Stimulated activated CD8-positive, alpha-beta memory T cell treated with anti-CD3 and anti-CD28 coated beads, Interleukin-4, amount 100 ng/mL, for 24 hours (primary cell): ENCODE results near the gene SPACA4.
"Not testable (repeated sequence)": the region's sequence is repeated elsewhere in the genome, so short reads cannot be mapped to it uniquely, and the experiment has no call there.

ENCODE experiments used
- DNase-seq: peaks from one replicate; pipeline ENCODE4 v3.0.0-alpha.2; 2020; ENCODE audit warnings: low read depth

SPACA4 gene, protein sequence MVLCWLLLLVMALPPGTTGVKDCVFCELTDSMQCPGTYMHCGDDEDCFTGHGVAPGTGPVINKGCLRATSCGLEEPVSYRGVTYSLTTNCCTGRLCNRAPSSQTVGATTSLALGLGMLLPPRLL

DNA sequence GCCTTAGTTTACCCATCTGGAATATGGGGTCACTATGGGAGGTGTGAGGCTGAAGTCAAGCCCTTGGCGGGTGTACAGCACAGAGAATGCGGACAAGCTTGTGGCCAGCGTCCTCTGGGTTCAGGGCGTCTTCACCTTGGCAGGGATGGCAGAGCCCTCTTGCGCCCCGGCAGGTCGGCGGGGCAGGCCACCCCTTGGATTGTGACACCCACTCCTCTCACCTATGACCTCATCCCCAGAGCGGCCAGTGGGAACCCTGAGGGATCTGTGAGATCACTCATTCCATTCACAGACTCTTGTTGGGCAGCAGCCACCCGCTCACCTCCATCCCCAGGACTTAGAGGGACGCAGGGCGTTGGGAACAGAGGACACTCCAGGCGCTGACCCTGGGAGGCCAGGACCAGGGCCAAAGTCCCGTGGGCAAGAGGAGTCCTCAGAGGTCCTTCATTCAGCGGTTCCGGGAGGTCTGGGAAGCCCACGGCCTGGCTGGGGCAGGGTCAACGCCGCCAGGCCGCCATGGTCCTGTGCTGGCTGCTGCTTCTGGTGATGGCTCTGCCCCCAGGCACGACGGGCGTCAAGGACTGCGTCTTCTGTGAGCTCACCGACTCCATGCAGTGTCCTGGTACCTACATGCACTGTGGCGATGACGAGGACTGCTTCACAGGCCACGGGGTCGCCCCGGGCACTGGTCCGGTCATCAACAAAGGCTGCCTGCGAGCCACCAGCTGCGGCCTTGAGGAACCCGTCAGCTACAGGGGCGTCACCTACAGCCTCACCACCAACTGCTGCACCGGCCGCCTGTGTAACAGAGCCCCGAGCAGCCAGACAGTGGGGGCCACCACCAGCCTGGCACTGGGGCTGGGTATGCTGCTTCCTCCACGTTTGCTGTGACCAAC, at the start of gene SPACA4:
Gene SPACA4, plus strand, starts transcription at position 280 of the 896 bp plus-strand sequence. Its CDS starts 237 bp downstream, at position 517.
- DNase-seq = no peak

DNA sequence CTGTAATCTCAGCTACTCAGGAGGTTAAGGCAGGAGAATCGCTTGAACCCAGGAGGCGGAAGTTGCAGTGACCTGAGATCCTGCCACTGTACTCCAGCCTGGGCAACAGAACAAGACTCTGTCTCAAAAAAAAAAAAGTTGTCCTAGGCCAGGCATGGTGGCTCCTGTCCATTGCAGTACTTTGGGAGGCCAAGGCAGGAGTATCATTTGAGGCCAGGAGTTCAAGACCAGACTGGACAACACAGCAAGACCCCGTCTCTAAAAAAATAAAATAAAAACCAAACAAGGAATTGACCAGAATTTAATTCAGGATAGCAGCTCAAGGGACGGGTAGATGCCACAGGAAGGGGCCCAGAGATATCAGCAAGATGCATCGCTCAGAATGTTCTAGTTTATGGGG, 49.7 kb upstream of the SPACA4 start:
- no peak for DNase-seq

DNA sequence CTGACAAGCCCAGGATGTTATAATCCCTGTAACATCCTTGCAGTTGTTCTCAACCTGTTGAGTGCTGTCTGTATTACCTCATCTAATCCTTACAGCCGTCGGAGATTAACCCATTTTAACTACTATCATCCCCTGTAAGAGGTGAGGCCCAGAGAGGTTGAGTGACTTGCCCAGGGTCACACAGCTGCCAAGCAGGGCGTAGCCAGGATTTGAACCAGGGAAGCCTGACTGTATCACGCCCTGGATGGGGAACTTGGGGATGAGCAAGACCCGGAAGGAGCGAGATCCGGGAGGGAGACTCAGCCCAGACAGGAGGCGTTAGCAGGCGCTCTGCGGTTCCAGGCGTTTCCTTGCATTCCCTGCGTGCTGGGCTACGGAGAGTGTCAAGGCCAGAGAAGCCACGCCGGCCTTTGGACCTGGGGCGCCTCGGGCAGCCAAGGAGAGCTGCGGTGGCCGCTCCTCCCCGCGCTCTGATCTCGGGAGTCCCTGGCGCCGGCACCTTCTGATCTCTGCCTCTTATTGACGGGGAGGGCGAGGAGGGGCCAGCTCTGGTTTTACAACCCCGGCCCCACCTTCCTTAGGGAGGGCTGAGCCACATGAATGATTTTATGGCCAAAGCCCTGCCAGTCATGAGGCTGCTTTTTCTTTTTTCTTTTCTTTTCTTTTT, 48.4 kb upstream of the SPACA4 start:
- no peak for DNase-seq

DNA sequence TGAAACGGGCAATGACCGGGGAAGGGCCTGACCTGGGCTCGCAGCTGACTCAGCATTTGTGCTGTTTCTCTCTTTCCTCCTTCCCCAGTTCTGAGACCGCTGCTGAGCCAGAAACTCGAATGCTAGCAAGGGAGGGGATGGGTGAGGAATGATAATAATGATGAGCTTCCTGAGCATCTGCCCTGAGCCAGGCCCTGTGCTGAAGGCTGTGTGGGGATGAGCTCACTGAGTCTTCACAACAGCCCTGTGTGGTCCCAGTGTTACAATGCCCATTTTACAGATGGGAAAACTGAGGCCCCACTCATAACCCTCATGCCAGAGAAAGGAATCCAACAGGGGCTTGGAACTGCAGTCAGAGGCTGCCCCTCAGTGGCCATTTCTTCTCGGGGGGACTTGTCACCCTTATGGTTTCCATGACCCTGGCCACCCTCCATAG, 46.4 kb upstream of the SPACA4 start:
- DNase-seq = no peak

DNA sequence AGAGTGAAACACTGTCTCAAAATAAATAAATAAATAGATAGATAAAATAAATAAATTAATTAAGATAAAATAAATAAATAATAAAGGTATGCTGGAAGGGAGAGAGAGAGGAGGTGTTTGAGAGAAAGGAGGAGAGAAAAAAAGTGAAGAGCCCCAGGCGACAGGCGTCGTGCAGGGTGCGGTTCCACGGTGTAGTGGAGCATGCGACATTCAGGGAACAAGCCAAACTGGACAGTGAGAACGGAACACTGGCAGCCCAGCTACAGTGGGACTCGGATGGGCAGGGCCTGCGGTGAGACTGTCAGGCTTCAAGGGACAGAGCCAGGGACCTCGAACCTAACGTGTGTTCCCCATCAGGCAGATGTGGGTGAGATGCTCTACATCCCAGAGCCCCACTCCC, 45.1 kb upstream of the SPACA4 start:
- DNase-seq = no peak

DNA sequence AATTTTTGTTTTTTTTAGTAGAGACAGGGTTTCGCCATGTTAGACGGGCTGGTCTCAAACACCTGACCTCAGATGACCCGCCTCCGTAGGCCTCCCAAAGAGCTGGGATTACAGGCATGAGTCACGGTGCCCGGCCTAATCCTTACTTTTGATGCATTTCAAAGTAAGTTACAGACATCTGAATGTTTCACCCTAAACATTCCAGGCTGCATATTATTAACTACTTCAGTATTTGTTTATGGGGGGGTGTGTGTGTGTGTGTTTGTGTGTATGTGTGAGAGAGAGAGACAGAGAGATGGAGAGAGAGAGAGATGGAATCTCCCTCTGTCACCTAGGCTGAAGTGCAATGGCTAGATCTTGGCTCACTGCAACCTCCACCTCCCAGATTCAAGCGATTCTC, 41.5 kb upstream of the SPACA4 start:
- DNase-seq = no peak

DNA sequence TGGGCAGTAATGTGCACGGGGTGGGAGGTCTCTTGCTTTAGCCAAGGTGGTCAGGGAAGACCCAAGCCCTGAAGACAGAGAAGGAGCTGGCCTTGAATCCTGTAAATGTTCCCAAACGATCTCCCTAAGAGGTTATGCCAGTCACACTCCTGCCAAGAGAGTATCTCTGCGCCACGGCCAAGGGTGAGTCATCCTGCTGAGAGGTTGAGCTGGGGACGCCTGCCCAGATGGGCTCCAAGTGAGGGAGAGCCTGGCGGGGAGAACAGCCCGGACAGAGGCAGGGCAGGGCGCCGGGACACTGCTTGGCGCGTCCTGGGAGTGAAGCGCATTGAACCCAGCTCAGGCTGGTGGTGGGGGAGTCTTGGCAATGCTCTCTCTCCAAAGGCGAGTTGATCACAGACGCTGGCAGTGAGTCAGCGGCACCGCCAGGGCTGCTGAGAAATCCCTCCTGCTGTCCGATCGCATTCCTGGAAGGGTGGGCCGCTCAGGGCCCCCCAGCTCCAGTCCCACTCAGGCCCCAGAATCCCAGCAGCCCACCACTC, 38.1 kb upstream of the SPACA4 start:
- no peak for DNase-seq

DNA sequence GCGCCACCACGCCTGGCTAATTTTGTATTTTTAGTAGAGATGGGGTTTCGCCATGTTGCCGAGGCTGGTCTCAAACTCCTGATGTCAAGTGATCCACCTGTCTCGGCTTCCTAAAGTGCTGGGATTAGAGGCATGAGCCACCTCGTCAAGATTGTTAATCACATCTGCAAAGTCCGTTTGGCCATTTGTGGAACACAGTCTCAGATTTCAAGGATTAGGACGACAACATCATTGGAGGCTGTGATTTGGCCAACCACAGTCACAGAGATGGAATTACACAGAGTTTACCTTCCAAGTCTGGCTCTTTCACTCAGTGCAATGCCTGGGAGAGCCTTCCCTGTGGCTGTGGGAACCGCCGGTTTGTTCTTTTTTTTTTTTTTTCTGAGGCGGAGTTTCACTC, 36.7 kb upstream of the SPACA4 start:
- DNase-seq = no peak

DNA sequence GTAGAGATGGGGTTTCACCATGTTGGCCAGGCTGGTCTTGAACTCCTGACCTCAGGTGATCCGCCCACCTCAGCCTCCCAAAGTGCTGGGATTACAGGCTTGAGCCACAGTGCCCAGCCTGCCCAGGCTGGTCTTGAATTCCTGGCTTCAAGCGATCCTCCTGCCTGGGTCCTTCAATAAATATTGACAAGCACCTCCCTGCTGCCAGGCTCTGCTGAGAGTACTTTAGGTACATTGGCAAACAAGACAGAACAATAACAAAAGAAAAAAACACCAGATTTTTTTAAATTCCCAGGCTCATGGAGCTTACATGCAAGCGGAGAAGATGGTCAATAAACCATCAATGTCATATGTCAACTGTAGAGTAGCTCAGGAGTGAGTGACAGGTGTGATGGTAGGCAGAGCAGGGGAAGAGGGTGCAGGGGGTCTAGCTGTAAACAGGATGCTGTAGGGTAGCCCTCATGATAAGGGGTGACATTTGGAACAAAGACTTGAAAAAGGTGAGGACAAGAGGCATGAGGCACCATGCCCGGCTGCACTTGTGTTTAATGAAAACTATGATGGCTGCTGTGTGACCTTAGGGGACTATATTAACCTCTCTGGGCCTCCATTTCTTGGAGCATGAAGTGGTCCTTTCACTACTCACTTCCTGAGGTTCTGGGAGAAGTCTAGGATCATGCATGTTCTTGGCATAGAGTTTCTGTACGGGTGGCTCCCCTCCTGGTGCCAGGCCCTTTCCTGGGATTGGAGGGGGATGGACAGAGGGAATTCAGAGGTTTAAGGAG, 35.0 kb upstream of the SPACA4 start:
- no peak for DNase-seq

DNA sequence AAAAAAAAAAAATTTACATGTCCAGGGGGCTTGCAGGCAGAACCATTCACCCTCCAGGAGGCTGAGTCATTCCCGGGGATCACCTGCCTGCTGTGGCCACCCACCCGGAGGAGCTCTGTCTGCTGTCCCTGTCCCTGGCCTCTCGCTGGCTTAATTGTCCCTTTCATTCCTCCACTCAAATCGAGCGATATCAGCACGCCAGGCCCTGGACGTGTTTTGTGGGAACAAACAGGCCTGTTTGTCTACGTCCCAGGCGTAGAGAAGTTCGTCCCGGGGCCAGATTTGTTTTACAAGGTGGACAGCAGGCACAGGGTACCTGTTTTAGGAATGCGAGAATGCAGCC, 33.4 kb upstream of the SPACA4 start:
- no peak for DNase-seq

DNA sequence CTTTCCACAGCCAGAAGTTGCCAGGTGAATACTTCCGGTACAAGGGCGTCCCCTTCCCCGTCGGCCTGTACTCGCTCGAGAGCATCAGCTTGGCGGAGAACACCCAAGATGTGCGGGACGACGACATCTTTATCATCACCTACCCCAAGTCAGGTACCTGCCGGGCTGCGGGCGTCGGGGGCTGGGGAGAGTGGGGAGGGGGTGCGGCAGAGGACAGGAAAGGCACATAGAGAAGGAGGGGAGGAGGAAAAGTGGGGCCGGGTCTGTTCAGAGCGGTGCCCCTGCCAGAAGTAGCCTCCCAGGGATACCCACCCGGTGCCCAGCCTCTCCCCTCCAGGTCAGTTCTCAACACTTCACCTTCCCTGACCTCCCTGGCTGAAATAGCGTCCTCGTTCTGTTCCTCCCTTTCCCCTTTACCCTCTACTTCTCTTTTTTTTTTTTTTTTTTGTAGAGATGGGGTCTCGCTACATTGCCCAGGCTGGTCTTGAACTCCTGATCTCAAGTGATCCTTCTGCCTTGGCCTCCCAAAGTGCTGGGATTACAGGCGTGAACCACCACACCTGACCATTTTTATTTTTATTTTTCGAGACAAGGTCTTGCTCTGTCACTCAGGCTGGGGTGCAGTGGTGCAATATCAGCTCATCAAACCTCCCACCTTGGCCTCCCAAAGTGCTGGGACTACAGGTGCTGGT, 30.5 kb upstream of the SPACA4 start:
- DNase-seq = no peak

DNA sequence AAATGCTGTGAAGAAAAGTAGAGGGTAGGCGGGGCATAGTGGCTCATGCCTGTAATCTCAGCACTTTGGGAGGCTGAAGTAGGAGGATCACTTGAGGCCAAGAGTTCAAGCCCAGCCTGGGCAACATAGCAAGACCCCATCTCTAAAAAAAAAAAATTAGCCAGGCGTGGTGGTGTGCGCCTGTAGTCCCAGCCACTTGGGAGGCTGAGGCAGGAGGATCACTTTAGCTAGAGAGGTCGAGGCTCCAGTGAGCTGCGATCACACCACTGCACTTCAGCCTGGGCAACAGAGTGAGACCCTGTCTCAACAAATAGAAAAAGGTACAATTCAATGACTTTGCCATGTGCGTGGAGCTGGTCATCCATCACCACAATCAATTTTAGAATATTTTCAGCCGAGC, 28.6 kb upstream of the SPACA4 start:
- not testable (repeated sequence) for DNase-seq

DNA sequence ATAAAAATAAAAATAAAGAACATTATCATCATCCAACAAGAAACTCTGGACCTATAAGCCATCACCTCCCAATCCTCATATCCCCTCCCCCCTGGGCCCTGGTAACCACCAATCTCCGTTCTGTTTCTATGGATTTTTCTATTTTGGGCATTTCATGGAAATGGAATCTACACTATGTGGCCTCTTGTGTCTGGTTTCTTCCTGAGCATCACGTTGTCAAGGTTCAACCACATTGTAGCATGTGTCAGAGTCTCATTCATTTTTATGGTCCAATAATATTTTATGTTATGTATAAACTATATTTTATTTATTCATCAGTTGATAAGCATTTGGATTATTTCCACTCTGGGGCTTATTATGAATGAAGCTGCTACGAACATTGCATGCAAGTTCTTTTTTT, 27.7 kb upstream of the SPACA4 start:
- DNase-seq = no peak

DNA sequence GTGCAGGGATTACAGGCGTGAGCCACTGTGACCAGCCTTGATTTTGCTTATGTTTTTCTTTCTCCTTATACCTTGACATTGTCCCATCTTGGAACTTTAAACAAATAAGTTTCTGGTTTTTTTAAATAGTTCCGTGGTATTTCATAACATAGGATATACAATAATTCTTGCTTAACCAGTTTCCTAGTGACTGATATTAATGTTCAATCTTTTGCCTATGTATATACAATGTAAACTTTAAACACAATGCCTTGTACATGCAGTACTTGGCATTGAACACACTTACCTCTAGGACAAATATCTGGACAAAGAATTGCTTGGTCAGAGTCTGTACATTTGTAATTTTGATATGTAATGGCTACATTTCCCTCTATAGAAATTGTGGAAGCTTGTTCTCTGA, 24.4 kb upstream of the SPACA4 start:
- DNase-seq = no peak

DNA sequence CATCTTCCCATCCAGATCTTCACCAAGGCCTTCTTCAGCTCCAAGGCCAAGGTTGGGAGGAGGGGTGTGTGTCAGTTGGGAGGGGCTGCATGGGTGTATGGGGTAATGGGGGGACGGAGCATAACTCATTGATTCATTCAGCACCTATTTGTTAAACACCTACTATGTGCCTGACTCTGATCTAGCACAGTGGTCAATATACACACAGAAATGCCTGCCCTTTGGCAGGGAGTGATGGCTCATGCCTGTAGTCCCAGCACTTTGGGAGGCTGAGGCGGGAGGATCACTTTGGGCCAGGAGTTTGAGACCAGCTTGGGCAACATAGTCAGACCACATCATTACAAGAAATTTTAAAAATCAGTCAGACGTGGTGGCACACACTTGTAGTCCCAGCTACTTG, 19.2 kb upstream of the SPACA4 start:
- DNase-seq = no peak

DNA sequence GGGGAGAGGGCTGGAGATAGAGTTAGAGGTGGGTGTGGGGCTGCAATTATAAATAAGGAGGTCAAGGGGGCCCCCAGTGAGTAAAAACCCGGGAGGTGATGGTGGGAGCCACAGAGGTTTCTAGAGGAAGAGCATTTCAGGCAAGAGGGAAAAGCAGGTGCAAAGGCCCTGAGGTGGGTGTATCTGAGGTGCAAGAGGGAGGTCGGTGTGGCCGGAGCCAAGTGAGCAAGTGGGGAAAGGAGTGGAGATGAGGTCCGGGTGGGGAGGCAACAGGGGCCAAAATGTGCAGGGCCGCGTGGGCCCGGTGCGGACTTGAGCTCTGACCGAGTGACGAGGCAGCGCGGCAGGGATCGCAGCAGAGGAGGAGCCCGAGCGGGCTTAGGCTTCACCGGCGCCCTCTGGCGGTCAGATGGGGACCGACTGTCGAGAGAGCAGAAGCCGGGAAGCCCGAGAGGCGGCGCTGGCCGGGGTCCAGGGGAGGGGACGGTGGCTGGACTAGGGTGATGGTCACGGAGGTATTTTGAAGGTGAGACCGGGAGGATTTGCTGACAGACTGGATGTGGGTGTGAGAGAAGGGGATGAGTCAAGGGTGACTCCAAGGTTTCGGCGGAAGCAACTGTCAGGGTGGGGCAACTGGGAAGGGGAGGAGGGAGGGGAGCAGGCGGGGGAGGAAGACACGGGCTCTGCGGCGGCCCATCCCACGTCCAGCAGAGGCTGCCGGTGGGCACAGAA, 17.7 kb upstream of the SPACA4 start:
- peak; percentile 76 for DNase-seq

DNA sequence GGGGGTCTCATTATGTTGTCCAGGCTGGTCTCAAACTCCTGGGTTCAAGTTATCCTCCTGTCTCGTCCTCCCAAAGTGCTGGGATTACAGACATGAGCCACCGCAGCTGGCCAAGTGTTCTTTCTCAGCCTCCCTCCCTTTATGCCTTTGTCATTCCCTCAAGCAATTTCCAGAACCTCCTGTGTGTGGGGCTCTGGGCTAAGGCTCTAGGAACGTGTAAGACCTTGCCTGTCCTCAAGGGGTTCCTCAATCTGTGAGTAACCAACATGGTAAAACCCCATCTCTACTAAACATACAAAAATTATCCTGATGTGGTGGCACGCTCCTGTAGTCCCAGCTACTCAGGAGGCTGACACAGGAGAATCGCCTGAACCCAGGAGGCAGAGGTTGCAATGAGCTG, 15.5 kb upstream of the SPACA4 start:
- no peak for DNase-seq

DNA sequence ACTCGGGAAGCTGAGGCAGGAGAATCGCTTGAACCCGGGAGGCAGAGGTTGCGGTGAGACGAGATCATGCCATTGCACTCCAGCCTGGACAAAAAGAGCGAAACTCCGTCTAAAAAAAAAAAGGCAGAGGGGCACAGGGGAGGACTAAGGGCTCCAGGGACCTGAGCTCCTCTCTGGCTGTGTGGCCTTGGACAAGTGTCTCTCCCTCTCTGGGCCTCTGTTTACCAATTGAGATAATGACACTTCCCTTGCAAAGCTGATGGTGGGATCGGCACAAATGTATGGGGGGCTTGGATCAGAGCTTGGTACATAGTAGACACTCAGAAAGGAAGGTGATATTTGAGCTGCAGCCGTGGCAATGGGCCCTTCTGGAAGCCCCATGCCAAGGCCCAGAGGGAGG, 11.4 kb upstream of the SPACA4 start:
- DNase-seq = no peak

DNA sequence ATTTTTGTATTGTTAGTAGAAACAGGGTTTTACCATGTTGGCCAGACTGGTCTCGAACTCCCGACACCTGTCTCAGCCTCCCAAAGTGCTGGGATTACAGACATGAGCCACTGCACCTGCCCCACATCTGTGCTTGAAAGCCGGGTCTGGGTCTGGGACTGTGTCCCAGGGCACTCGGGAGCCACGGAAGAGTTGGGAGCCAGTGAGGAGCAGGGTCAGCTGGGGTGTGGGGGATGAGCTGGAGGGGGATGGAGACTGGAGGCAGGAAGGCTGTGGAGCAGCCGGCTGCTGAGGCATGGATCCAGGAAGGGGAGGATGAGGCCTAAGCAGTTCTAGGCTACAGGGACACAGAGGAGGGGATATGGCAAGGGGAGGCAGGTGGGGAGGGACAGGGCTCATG, 10.7 kb upstream of the SPACA4 start:
- DNase-seq = no peak

DNA sequence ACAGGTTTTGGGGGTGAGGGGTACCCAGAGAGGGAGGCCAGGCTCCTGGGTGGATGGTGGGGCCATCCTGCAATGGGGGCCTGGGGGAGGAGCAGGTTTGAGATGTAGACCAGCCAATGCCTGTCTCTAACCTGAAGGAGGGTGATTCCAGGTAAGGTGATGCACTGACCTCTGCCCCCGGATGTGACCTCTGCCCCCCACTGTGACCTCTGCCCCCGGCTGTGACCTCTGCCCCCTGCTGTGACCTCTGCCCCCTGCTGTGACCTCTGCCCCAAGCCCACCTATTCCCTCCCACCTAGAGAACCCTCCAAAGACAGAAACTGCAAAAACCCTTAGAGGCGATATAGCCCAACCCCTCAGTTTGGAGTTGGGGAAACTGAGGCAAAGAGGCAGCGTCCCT, 10.3 kb upstream of the SPACA4 start:
- no peak for DNase-seq
